ENCODE results near the gene MIS12. TPM values are rescaled to one million over a fixed set of nuclear protein-coding genes. Genes with fewer than 3 reads are reported as not detected.

MIS12 gene
- total and polyA plus RNA-seq, 2 of the 4 experiments (the other 2 are of a cell fraction) = 7.5 to 11.7 TPM

DNA sequence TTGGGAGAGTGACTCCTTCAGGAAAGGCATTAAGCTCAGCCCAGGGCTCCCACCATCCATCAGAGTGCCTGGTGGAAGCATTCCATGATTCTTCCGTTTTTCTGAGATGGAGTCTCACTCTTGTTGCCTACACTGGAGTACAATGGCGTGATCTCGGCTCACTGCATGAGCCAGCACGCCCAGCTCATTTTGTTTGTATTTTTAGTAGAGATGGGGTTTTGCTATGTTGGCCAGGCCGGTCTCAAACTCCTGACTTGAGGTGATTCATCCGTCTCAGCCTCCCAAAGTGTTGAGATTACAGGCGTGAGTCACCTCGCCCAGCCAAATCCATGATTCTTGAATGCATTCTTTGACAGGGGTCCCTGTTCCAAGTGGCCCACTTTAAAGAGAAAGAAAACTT is 23.1 kb downstream of the MIS12 start:
- in situ Hi-C loops (cut with MboI; ENCODE audit: low sequenced_read_pairs) (no loop called here), intact Hi-C loops (cut with micrococcal nuclease) (no loop called here), dilution Hi-C loops (cut with HindIII; ENCODE audit: low sequenced_read_pairs, unreplicated experiment) (no loop called here)
- H4K91ac ChIP-seq (ENCODE audit: insufficient read depth, low read depth, low read length) = peak overlapping the region; percentile 99
- peak; percentile 92 for DNase-seq
- H3K18ac ChIP-seq (ENCODE audit: low read depth, low read length) = peak overlapping the region; percentile 95
- peak overlapping the region; percentile 82 for H2AFZ ChIP-seq (replicated peaks; ENCODE audit: low read length, poor library complexity)
- H3K36me3 ChIP-seq (ENCODE audit: control insufficient read depth, insufficient read depth, low read length) = peaks cover 3% of the 10 kb centered on the region; the same call in 1 of the 2 replicates
- peak overlapping the region; percentile 93 for H3K27ac ChIP-seq (ENCODE audit: insufficient read depth, low read length)
- peaks cover 9% of the 10 kb centered on the region for H3K4me1 ChIP-seq (ENCODE audit: control insufficient read depth, insufficient read depth, low read length)
- BruUV-seq (replicated peaks) = no TSS peak
- peak overlapping the region; percentile 90; the same call in 2 of the 3 replicates for H2BK15ac ChIP-seq (ENCODE audit: low read depth, low read length)
- H3K9me1 ChIP-seq (ENCODE audit: insufficient read depth, low read length) = peaks cover 10% of the 10 kb centered on the region
- peak overlapping the region; percentile 100 for H3K4ac ChIP-seq (ENCODE audit: low read depth, low read length)
- H4K20me1 ChIP-seq (ENCODE audit: insufficient read depth, low read length) = no peaks in the 10 kb centered on the region
- peak overlapping the region; percentile 95 for H3K14ac ChIP-seq (replicated peaks; ENCODE audit: low read depth, low read length)
- H3K9me3 ChIP-seq (ENCODE audit: control insufficient read depth, insufficient read depth, low read length) = no peaks in the 10 kb centered on the region
- H4K8ac ChIP-seq (ENCODE audit: low read depth in 2 of 2, low read length in 2 of 2) = peak overlapping the region; percentile 90 to 97
- H3K56ac ChIP-seq (ENCODE audit: extremely low read depth, insufficient read depth, low read length) = peak overlapping the region; percentile 97
- peak overlapping the region; percentile 100 for H2BK20ac ChIP-seq (ENCODE audit: low read depth, low read length)
- H3K9ac ChIP-seq (ENCODE audit: low read depth, low read length) = 0 out of 2 replicates have a peak overlapping the region, but pooled peaks have one; percentile 29
- H3K27me3 ChIP-seq (ENCODE audit: control insufficient read depth, insufficient read depth, low read length) = no peaks in the 10 kb centered on the region
- peak overlapping the region; percentile 99 for H2BK120ac ChIP-seq (ENCODE audit: low read depth, low read length)
- H3K4me2 ChIP-seq (ENCODE audit: low read depth, low read length) = peak overlapping the region; percentile 37; the same call in 1 of the 2 replicates
- 0% methylated on average over 1 of the region's 8 CpGs; no CpG with 5 or more reads in 1 of the 2 experiments for WGBS, 2 experiments (ENCODE audit: extremely low coverage in 2 of 2, insufficient read length in 1 of 2)
- H3K79me1 ChIP-seq (ENCODE audit: low read depth in 1 of 2, low read length in 2 of 2) = peaks cover 0 to 4% of the 10 kb centered on the region in 2 experiments; a peak in 2 of 4 replicates
- H2AK5ac ChIP-seq (ENCODE audit: low read depth, low read length) = peak overlapping the region; percentile 98
- POLR2A ChIA-PET (ENCODE audit: unreplicated experiment) = no interaction called here
- H4K5ac ChIP-seq (ENCODE audit: low read depth, low read length) = peak overlapping the region; percentile 95
- peak overlapping the region; percentile 96 for H2BK5ac ChIP-seq (ENCODE audit: low read depth, low read length, poor library complexity, severe bottlenecking)
- H3K4me3 ChIP-seq (ENCODE audit: insufficient read depth, low read depth, low read length) = no peak overlapping the region
- H3K23ac ChIP-seq (ENCODE audit: low read depth, low read length) = peak overlapping the region; percentile 99
- TF ChIP-seq BHLHE40 (IDR thresholded peaks at IDR 0.05; ENCODE audit: low read depth, low read length) (peak; percentile 56; the same call in 1 of the 2 replicates), FOS (IDR thresholded peaks at IDR 0.05; ENCODE audit: low read depth, low read length) (peak; percentile 88), NFE2L2 (IDR thresholded peaks at IDR 0.05; ENCODE audit: low read depth, low read length) (no peak)
- peak; percentile 91 for ATAC-seq (ENCODE audit: low read depth)
- H2AK9ac ChIP-seq (replicated peaks; ENCODE audit: low read depth, low read length, poor library complexity) = peak overlapping the region; percentile 90
- CTCF ChIA-PET = no interaction called here

All from IMR-90 (cell line).